ENCODE data around the gene QRFP.

DNA sequence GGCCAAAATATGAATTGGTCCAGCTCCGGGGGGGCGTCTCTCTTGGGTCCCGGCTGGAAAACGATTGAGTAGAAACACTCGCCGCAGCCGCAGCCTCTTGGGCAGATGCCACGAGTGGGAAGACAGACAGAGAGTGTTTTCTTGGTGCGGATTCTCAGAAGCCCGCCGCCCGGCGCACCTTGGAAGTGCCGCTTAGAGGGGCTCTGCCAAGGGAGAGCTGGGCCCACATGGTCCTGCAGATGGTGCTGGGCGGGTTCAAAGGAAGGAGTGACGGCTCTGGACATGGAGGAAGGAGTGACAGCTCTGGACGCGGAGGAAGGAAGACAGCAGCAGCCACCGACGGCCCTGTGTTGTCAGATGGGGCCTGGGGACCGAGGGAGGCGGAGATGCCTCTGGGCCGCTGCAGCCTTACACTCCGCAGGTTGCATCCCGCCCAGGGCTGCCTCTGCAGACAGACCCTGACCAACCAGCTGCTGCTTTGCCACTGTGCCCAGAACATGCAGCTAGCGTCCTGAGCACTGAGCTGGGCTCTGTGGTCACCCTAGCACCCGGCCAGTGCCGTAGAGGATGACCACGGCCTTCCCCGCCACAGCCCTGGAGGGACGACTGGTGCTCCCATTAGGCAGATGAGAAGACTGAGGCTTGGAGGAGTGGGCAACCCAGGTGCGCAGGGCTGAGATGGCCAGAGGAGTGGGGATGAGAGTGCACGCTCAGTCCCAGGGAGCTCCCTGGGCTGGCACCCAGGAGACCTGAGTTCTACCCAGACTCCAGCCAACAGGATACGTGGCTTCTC lies 20.8 kb upstream of the QRFP start:
- TF ChIP-seq, protein P1, sequence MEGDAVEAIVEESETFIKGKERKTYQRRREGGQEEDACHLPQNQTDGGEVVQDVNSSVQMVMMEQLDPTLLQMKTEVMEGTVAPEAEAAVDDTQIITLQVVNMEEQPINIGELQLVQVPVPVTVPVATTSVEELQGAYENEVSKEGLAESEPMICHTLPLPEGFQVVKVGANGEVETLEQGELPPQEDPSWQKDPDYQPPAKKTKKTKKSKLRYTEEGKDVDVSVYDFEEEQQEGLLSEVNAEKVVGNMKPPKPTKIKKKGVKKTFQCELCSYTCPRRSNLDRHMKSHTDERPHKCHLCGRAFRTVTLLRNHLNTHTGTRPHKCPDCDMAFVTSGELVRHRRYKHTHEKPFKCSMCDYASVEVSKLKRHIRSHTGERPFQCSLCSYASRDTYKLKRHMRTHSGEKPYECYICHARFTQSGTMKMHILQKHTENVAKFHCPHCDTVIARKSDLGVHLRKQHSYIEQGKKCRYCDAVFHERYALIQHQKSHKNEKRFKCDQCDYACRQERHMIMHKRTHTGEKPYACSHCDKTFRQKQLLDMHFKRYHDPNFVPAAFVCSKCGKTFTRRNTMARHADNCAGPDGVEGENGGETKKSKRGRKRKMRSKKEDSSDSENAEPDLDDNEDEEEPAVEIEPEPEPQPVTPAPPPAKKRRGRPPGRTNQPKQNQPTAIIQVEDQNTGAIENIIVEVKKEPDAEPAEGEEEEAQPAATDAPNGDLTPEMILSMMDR (IDR thresholded peaks at IDR 0.05), result no peak
- TF ChIP-seq EP300 (IDR thresholded peaks at IDR 0.05), result no peak
- no peak for TF ChIP-seq POLR2A (IDR thresholded peaks at IDR 0.05)

All from gastroesophageal sphincter (tissue), 3 donors.